Brain pericyte (primary cell): ENCODE results near the gene TOX2.

Experiments
- DNase-seq: peaks from one replicate; pipeline ENCODE4 v3.0.0-alpha.2; 2012; ENCODE audit warnings: low read depth, low spot score

Gene TOX2

GRCh38 chr20:43959079-43959919 is 44.6 kb downstream of the TOX2 start:
- DNase-seq = no peak

GRCh38 chr20:43959920-43960227 is 45.2 kb downstream of the TOX2 start:
- no peak for DNase-seq

- DNase-seq = no peak
These were observed 45.6 kb downstream of the TOX2 start for GRCh38 chr20:43960231-43960630.

- no peak for DNase-seq
These were observed 46.5 kb downstream of the TOX2 start for GRCh38 chr20:43961116-43961515.

GRCh38 chr20:43961541-43962471 is 47.2 kb downstream of the TOX2 start:
- no peak for DNase-seq

- no peak for DNase-seq
These were observed 47.9 kb downstream of the TOX2 start for GRCh38 chr20:43962530-43962929.

- no peak for DNase-seq
These were observed 48.6 kb downstream of the TOX2 start for GRCh38 chr20:43963233-43963632.

- DNase-seq = peak; percentile 79
These were observed 49.5 kb downstream of the TOX2 start for GRCh38 chr20:43963872-43964791.

- DNase-seq = no peak
These were observed 53.8 kb downstream of the TOX2 start for GRCh38 chr20:43968341-43969000.

- DNase-seq = no peak
These were observed 54.4 kb downstream of the TOX2 start for GRCh38 chr20:43969028-43969447.

- DNase-seq = no peak
These were observed 55.0 kb downstream of the TOX2 start for GRCh38 chr20:43969501-43970182.

GRCh38 chr20:43971267-43971666 is 56.6 kb downstream of the TOX2 start:
- no peak for DNase-seq

GRCh38 chr20:43972051-43972450 is 57.4 kb downstream of the TOX2 start:
- no peak for DNase-seq

GRCh38 chr20:43972692-43973091 is 58.0 kb downstream of the TOX2 start:
- no peak for DNase-seq

GRCh38 chr20:43973231-43973630 is 58.6 kb downstream of the TOX2 start:
- DNase-seq = no peak

GRCh38 chr20:43973671-43974450 is 59.2 kb downstream of the TOX2 start:
- no peak for DNase-seq

GRCh38 chr20:43974695-43975094 is 60.0 kb downstream of the TOX2 start:
- DNase-seq = no peak

- DNase-seq = no peak
These were observed 60.6 kb downstream of the TOX2 start for GRCh38 chr20:43975096-43975768.

- no peak for DNase-seq
These were observed 61.9 kb downstream of the TOX2 start for GRCh38 chr20:43976547-43976946.
